Colonic mucosa (tissue), 4 donors: ENCODE results near the gene ACAD11. TPM values are rescaled to one million over a fixed set of nuclear protein-coding genes. Genes with fewer than 3 reads are reported as not detected.
"Not testable (repeated sequence)": the region's sequence is repeated elsewhere in the genome, so short reads cannot be mapped to it uniquely, and the experiment has no call there.

Experiments
- DNase-seq: peaks from one replicate; pipeline ENCODE4 v3.0.0-alpha.2; 2020
- H3K27ac ChIP-seq: fragments of 200-600 bp; one replicate; pipeline ENCODE4 v1.8.0; 2021
- H3K27me3 ChIP-seq: fragments of 200-600 bp; one replicate; pipeline ENCODE4 v1.8.0; 2021
- H3K36me3 ChIP-seq: fragments of 200-600 bp; one replicate; pipeline ENCODE4 v1.8.0; 2021
- H3K4me1 ChIP-seq: fragments of 200-600 bp; one replicate; pipeline ENCODE4 v1.8.0; 2021; ENCODE audit warnings: mild to moderate bottlenecking
- H3K4me3 ChIP-seq: fragments of 200-600 bp; one replicate; pipeline ENCODE4 v1.8.0; 2021
- H3K9ac ChIP-seq, 2 donors: one replicate each; pipeline ENCODE4 v1.7.0; 2013; ENCODE audit warnings: control low read depth in 2 of 2, low read depth in 2 of 2, low read length in 2 of 2
- H3K9me3 ChIP-seq: fragments of 200-600 bp; one replicate; pipeline ENCODE4 v1.8.0; 2021
- CTCF ChIP-seq: fragments of 200-600 bp; IDR thresholded peaks from one replicate; pipeline ENCODE4 v1.8.0; 2022; ENCODE audit warnings: antibody characterized with exemption, mild to moderate bottlenecking
- intact Hi-C: fragments of 100-400 bp; cut with DNase I; formaldehyde crosslinking; loops from one replicate; pipeline ENCODE4 v1.14.1; 2022
- total RNA-seq, 2 donors: library from RNA; stranded (reverse); fragmentation: NEBNext Ultra II Directional in 1 of 2; extraction: Animal tissue kit (Norgen Biotek cat#: 25700) in 1 of 2; gene quantifications; one replicate each; pipeline ENCODE4 v1.2.1, GENCODE V29; 2021
- donor health status: healthy.
- donor health status: DM: no; HTN: no; CAD: no.
- donor health status: DM: no; HTN: no; CAD: no.

ACAD11 gene
- total RNA-seq, 2 donors from 2014 or later = 7.2 to 8.9 TPM

GRCh38 chr3:132605374-132605792 is 54.2 kb downstream of the ACAD11 start:
- no peaks in the 10 kb centered on the region for H3K36me3 ChIP-seq
- H3K4me3 ChIP-seq = no peak overlapping the region
- H3K27me3 ChIP-seq = no peaks in the 10 kb centered on the region
- no peak for DNase-seq
- H3K4me1 ChIP-seq = no peaks in the 10 kb centered on the region
- H3K9me3 ChIP-seq = no peaks in the 10 kb centered on the region
- intact Hi-C loops = no loop called here
- H3K9ac ChIP-seq = no peak overlapping the region
- TF ChIP-seq CTCF = no peak
- no peak overlapping the region for H3K27ac ChIP-seq

- H3K4me3 ChIP-seq, H3K27me3 ChIP-seq, intact Hi-C loops, H3K9ac ChIP-seq, DNase-seq, H3K27ac ChIP-seq, H3K9me3 ChIP-seq, H3K4me1 ChIP-seq, H3K36me3 ChIP-seq: not testable (repeated sequence)
Observed at GRCh38 chr3:132600614-132601013, 59.0 kb downstream of the ACAD11 start.

- H3K36me3 ChIP-seq = no peaks in the 10 kb centered on the region
- H3K27me3 ChIP-seq = no peaks in the 10 kb centered on the region
- H3K27ac ChIP-seq = no peak overlapping the region
- no peaks in the 10 kb centered on the region for H3K9me3 ChIP-seq
- DNase-seq = no peak
- intact Hi-C loops = no loop called here
- TF ChIP-seq CTCF = no peak
- H3K4me1 ChIP-seq = no peaks in the 10 kb centered on the region
- H3K4me3 ChIP-seq = no peak overlapping the region
- H3K9ac ChIP-seq = no peak overlapping the region
Observed at GRCh38 chr3:132598181-132598580, 61.4 kb downstream of the ACAD11 start.

- Histone ChIP-seq H3K27ac (no peak overlapping the region), H3K9me3 (no peaks in the 10 kb centered on the region), H3K36me3 (no peaks in the 10 kb centered on the region), H3K9ac (no peak overlapping the region), H3K4me1 (no peaks in the 10 kb centered on the region), H3K4me3 (no peak overlapping the region), H3K27me3 (no peaks in the 10 kb centered on the region)
- no peak for DNase-seq
- intact Hi-C loops = no loop called here
- TF ChIP-seq CTCF = no peak
Observed at GRCh38 chr3:132597660-132598059, 61.9 kb downstream of the ACAD11 start.

- no peaks in the 10 kb centered on the region for H3K9me3 ChIP-seq
- H3K27ac ChIP-seq = no peak within 1 kb of the TSS
- TF ChIP-seq CTCF = no peak
- H3K27me3 ChIP-seq = no peaks in the 10 kb centered on the region
- intact Hi-C loops = no loop called here
- H3K4me1 ChIP-seq = no peaks in the 10 kb centered on the region
- DNase-seq = no peak
- H3K4me3 ChIP-seq = no peak within 1 kb of the TSS
- no peak within 1 kb of the TSS for H3K9ac ChIP-seq
- H3K36me3 ChIP-seq = no peaks in the 10 kb centered on the region
Observed at GRCh38 chr3:132596816-132597433, 62.7 kb downstream of the ACAD11 start, which contains the start of gene ACKR4. Gene ACKR4 (plus strand): TSS chr3:132597270. CDS start chr3:132600398, 3,128 bp downstream.

GRCh38 chr3:132596326-132596725 is 63.3 kb downstream of the ACAD11 start:
- Histone ChIP-seq H3K9ac (no peak overlapping the region), H3K4me1 (no peaks in the 10 kb centered on the region), H3K27ac (no peak overlapping the region), H3K36me3 (no peaks in the 10 kb centered on the region), H3K9me3 (no peaks in the 10 kb centered on the region), H3K27me3 (no peaks in the 10 kb centered on the region), H3K4me3 (no peak overlapping the region)
- TF ChIP-seq CTCF = no peak
- DNase-seq = no peak
- intact Hi-C loops = no loop called here
